Astrocyte (in vitro differentiated cells and primary cell): Measurements from ENCODE around the gene HMHB1. TPM values are rescaled to one million over a fixed set of nuclear protein-coding genes. Genes with fewer than 3 reads are reported as not detected.

ENCODE experiments used
- DNase-seq: peaks from one replicate; pipeline ENCODE4 v3.0.0-alpha.2; 2010; ENCODE audit warnings: low read depth
- FAIRE-seq: peaks from 2 replicates; lab custom pipeline; 2011; peaks lifted over from hg19 to GRCh38; lab: Jason Lieb, UNC
- H2AFZ ChIP-seq: 2 replicates; pipeline ENCODE4 v1.6.0; 2012; ENCODE audit warnings: low read depth, low read length, inconsistent platforms
- H3K27ac ChIP-seq: 2 replicates; pipeline ENCODE4 v1.5.1; 2011; ENCODE audit warnings: low read depth, low read length, inconsistent platforms
- H3K27me3 ChIP-seq: 2 replicates; pipeline ENCODE4 v1.6.0; 2011; ENCODE audit warnings: low read length, inconsistent platforms; ENCODE audit not compliant: insufficient read depth
- H3K36me3 ChIP-seq: 2 replicates; pipeline ENCODE4 v1.5.1; 2011; ENCODE audit warnings: low read length, inconsistent platforms; ENCODE audit not compliant: insufficient read depth
- H3K4me1 ChIP-seq: 2 replicates; pipeline ENCODE4 v1.5.1; 2011; ENCODE audit warnings: low read length, inconsistent platforms; ENCODE audit not compliant: insufficient read depth
- H3K4me2 ChIP-seq: 2 replicates; pipeline ENCODE4 v1.6.0; 2012; ENCODE audit warnings: low read length, inconsistent platforms
- H3K4me3 ChIP-seq: 2 replicates; pipeline ENCODE4 v1.5.1; 2011; ENCODE audit warnings: low read depth, mild to moderate bottlenecking, low read length, inconsistent platforms; ENCODE audit not compliant: insufficient read depth
- H3K79me2 ChIP-seq: 2 replicates; pipeline ENCODE4 v1.6.0; 2012; ENCODE audit warnings: mild to moderate bottlenecking, low read length, inconsistent platforms; ENCODE audit not compliant: insufficient read depth
- H3K9ac ChIP-seq: 2 replicates; pipeline ENCODE4 v1.6.0; 2012; ENCODE audit warnings: mild to moderate bottlenecking, low read length, inconsistent platforms
- H3K9me3 ChIP-seq: 2 replicates; pipeline ENCODE4 v1.5.1; 2012; ENCODE audit warnings: low read depth, mild to moderate bottlenecking, low read length, inconsistent platforms; ENCODE audit not compliant: insufficient read depth
- H4K20me1 ChIP-seq: 2 replicates; pipeline ENCODE4 v1.6.0; 2012; ENCODE audit warnings: low read length, inconsistent platforms; ENCODE audit not compliant: insufficient read depth
- H3K27ac Mint-ChIP-seq: one replicate; pipeline ENCODE4 v1.8.0; 2021; ENCODE audit warnings: mild to moderate bottlenecking, mixed read lengths; ENCODE audit not compliant: unreplicated experiment
- H3K27me3 Mint-ChIP-seq: one replicate; pipeline ENCODE4 v1.8.0; 2021; ENCODE audit warnings: low read depth, mixed read lengths; ENCODE audit not compliant: unreplicated experiment
- H3K36me3 Mint-ChIP-seq: one replicate; pipeline ENCODE4 v1.8.0; 2021; ENCODE audit warnings: low read depth, mixed read lengths; ENCODE audit not compliant: unreplicated experiment
- H3K4me1 Mint-ChIP-seq: one replicate; pipeline ENCODE4 v1.8.0; 2021; ENCODE audit warnings: low read depth, mixed read lengths; ENCODE audit not compliant: unreplicated experiment
- H3K4me3 Mint-ChIP-seq: one replicate; pipeline ENCODE4 v1.8.0; 2021; ENCODE audit warnings: mild to moderate bottlenecking, moderate library complexity, mixed read lengths; ENCODE audit not compliant: unreplicated experiment
- H3K9me3 Mint-ChIP-seq: one replicate; pipeline ENCODE4 v1.8.0; 2021; ENCODE audit warnings: mild to moderate bottlenecking, mixed read lengths; ENCODE audit not compliant: unreplicated experiment
- CTCF ChIP-seq: IDR thresholded peaks from 2 replicates; pipeline ENCODE4 v1.5.1; 2011; ENCODE audit warnings: low read depth, mild to moderate bottlenecking, inconsistent platforms, low read length, moderate library complexity; ENCODE audit not compliant: insufficient read depth
- EZH2 ChIP-seq: IDR thresholded peaks from 2 replicates; pipeline ENCODE4 v1.6.1; 2012; ENCODE audit warnings: mild to moderate bottlenecking, low read length, inconsistent platforms; ENCODE audit not compliant: insufficient read depth
- total RNA-seq: library from RNA; stranded (reverse); gene quantifications from 2 replicates; pipeline ENCODE4 v1.2.1, GENCODE V29; 2021

The HMHB1 gene
- total RNA-seq, 1 donor from 2014 or later = not detected

DNA sequence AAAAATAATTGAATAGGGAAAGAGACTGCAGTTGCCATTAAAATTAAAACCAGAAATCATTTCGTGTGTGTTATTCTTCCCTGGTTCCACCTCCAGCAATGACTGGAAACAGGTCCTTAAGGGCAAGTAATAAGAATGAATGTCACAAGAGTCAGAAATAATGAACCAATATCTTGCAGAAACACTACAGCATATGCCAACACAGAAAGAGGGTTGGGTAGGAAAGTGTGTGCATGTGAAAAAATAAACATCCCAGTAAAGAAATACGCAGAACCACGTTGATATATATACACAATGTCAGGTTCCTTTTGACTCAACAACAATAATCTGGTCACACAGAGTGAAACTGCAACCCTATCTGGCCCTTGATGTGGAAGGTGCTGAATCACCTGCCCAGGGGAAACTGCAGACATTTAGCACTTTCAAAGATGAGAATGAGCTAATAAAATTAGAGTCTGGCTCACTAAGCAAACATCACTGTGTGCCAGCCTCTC is 15.0 kb downstream of the HMHB1 start:
- H4K20me1 ChIP-seq = no peaks in the 10 kb centered on the region
- no peak overlapping the region for H3K27ac Mint-ChIP-seq
- H3K4me1 ChIP-seq = no peaks in the 10 kb centered on the region
- no peaks in the 10 kb centered on the region for H3K9me3 Mint-ChIP-seq
- no peaks in the 10 kb centered on the region for H3K4me1 Mint-ChIP-seq
- H2AFZ ChIP-seq = no peak overlapping the region
- no peaks in the 10 kb centered on the region for H3K79me2 ChIP-seq
- TF ChIP-seq CTCF (no peak), EZH2 (no peak)
- no peak overlapping the region for H3K4me3 Mint-ChIP-seq
- no peaks in the 10 kb centered on the region for H3K27me3 Mint-ChIP-seq
- H3K27ac ChIP-seq = no peak overlapping the region
- no peak overlapping the region for H3K4me2 ChIP-seq
- H3K4me3 ChIP-seq = no peak overlapping the region
- DNase-seq = peak; percentile 6
- no peaks in the 10 kb centered on the region for H3K36me3 ChIP-seq
- H3K9ac ChIP-seq = no peak overlapping the region
- FAIRE-seq = no peak
- H3K27me3 ChIP-seq = no peaks in the 10 kb centered on the region
- no peaks in the 10 kb centered on the region for H3K9me3 ChIP-seq
- no peaks in the 10 kb centered on the region for H3K36me3 Mint-ChIP-seq

GRCh38 chr5:143828710-143829109 is 16.7 kb downstream of the HMHB1 start:
- Histone ChIP-seq H3K4me3 (no peak overlapping the region), H2AFZ (no peak overlapping the region), H3K9me3 (no peaks in the 10 kb centered on the region), H3K4me2 (no peak overlapping the region), H3K79me2 (no peaks in the 10 kb centered on the region), H4K20me1 (no peaks in the 10 kb centered on the region), H3K4me1 (no peaks in the 10 kb centered on the region), H3K9ac (no peak overlapping the region), H3K27ac (no peak overlapping the region), H3K27me3 (no peaks in the 10 kb centered on the region), H3K36me3 (no peaks in the 10 kb centered on the region)
- Mint-ChIP-seq H3K27me3 (peaks cover 3% of the 10 kb centered on the region), H3K4me3 (no peak overlapping the region), H3K36me3 (no peaks in the 10 kb centered on the region), H3K9me3 (no peaks in the 10 kb centered on the region), H3K27ac (no peak overlapping the region), H3K4me1 (no peaks in the 10 kb centered on the region)
- TF ChIP-seq CTCF = no peak
- DNase-seq (no peak), FAIRE-seq (no peak)

DNA sequence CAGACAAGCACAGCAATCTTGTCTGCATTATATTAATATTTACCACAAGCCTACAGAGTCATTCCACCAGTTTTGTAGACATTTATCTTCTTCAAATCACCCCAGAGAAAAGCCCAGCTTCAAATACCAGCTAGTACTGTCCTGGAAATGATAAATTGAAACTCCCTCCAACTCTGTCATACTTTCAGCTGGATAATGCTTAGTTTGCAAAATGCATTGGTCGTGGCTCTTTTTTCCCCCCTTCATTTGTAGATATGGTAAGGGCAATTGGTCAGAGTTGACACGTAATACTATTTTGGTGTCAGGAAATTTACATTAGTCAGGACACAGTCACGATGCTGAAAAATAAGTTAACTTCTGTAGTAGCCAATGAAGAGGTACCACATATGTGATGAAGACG is 21.2 kb downstream of the HMHB1 start:
- Histone ChIP-seq H3K4me3 (no peak overlapping the region), H3K27me3 (no peaks in the 10 kb centered on the region), H3K36me3 (no peaks in the 10 kb centered on the region), H4K20me1 (no peaks in the 10 kb centered on the region), H2AFZ (no peak overlapping the region), H3K79me2 (no peaks in the 10 kb centered on the region), H3K27ac (no peak overlapping the region), H3K4me1 (peaks cover 7% of the 10 kb centered on the region), H3K9me3 (no peaks in the 10 kb centered on the region), H3K4me2 (no peak overlapping the region), H3K9ac (no peak overlapping the region)
- Mint-ChIP-seq H3K27me3 (peaks cover 3% of the 10 kb centered on the region), H3K36me3 (no peaks in the 10 kb centered on the region), H3K9me3 (peaks cover 1% of the 10 kb centered on the region), H3K27ac (no peak overlapping the region), H3K4me3 (no peak overlapping the region), H3K4me1 (no peaks in the 10 kb centered on the region)
- TF ChIP-seq EZH2 = no peak
- TF ChIP-seq CTCF = no peak
- FAIRE-seq = peak; percentile 29
- DNase-seq = no peak
